H1 (cell line): ENCODE data around the gene ACBD5. TPM values are rescaled to one million over a fixed set of nuclear protein-coding genes. Genes with fewer than 3 reads are reported as not detected.

Source experiments
- CTCF ChIA-PET: fragments of 300-600 bp; sonication (Branson Sonifier 250); formaldehyde crosslinking; loops from one replicate; lab custom pipeline; 2021; ENCODE audit not compliant: partially characterized antibody; lab: Charles Lee
- POLR2A ChIA-PET: fragments of 300-600 bp; sonication (Branson Sonifier 250); formaldehyde crosslinking; loops from one replicate; lab custom pipeline; 2021; ENCODE audit warnings: inconsistent platforms; ENCODE audit not compliant: partially characterized antibody; lab: Charles Lee
- DNase-seq, 2 experiments: peaks; one replicate each; pipeline versions ENCODE4 v3.0.0 to v3.0.0-alpha.2; 2010 to 2022; ENCODE audit warnings: low spot score in 2 of 2, low read depth in 1 of 2, mixed read lengths in 1 of 2
- FAIRE-seq: peaks from 2 replicates; lab custom pipeline; 2011; peaks lifted over from hg19 to GRCh38; lab: Jason Lieb, UNC
- H2AFZ ChIP-seq: 2 replicates; pipeline ENCODE4 v1.8.1; 2012; ENCODE audit warnings: low read length, inconsistent platforms
- H2AK5ac ChIP-seq: 2 replicates; pipeline ENCODE4 v1.6.1; 2013; ENCODE audit warnings: low read depth, low read length
- H2BK120ac ChIP-seq: replicated peaks from 2 replicates; pipeline ENCODE3; 2013; ENCODE audit warnings: low read depth, low read length, inconsistent platforms
- H2BK12ac ChIP-seq: 2 replicates; pipeline ENCODE4 v1.6.1; 2013; ENCODE audit warnings: low read depth, low read length
- H2BK15ac ChIP-seq: 2 replicates; pipeline ENCODE4 v1.6.1; 2013; ENCODE audit warnings: low read length
- H2BK20ac ChIP-seq: 2 replicates; pipeline ENCODE4 v1.6.1; 2013; ENCODE audit warnings: low read length
- H2BK5ac ChIP-seq: 2 replicates; pipeline ENCODE4 v1.6.1; 2013; ENCODE audit warnings: low read depth, low read length
- H3K14ac ChIP-seq: 2 replicates; pipeline ENCODE4 v1.6.1; 2013; ENCODE audit warnings: inconsistent platforms; ENCODE audit not compliant: insufficient read length
- H3K18ac ChIP-seq: 2 replicates; pipeline ENCODE4 v1.6.1; 2013; ENCODE audit warnings: low read length; ENCODE audit errors: extremely low read depth
- H3K23ac ChIP-seq: 2 replicates; pipeline ENCODE4 v1.6.1; 2013; ENCODE audit warnings: inconsistent platforms; ENCODE audit not compliant: insufficient read length
- H3K23me2 ChIP-seq: 2 replicates; pipeline ENCODE4 v1.6.1; 2013; ENCODE audit warnings: low read depth, low read length
- H3K27ac ChIP-seq: 2 replicates; pipeline ENCODE4 v1.6.1; 2011; ENCODE audit warnings: low read depth, low read length, inconsistent platforms
- H3K27me3 ChIP-seq, 4 experiments: replicated peaks in 1 of 4; 1 replicate in 1 of 4; 2 replicates in 3 of 4; pipeline versions ENCODE4 v1.6.1 to v1.8.1; 2011 to 2013; ENCODE audit warnings: low read length in 3 of 4, mild to moderate bottlenecking in 3 of 4, inconsistent platforms in 2 of 4, mixed read lengths in 2 of 4, moderate library complexity in 1 of 4; ENCODE audit not compliant: control insufficient read depth in 3 of 4, insufficient read depth in 3 of 4; ENCODE audit errors: extremely low read depth in 1 of 4
- H3K36me3 ChIP-seq, 4 experiments: 2 replicates each; pipeline versions ENCODE4 v1.6.1 to v1.8.1; 2011 to 2013; ENCODE audit warnings: mild to moderate bottlenecking in 4 of 4, low read length in 3 of 4, moderate library complexity in 2 of 4, control low read depth in 1 of 4, inconsistent platforms in 1 of 4; ENCODE audit not compliant: insufficient read depth in 4 of 4, control insufficient read depth in 2 of 4
- H3K4ac ChIP-seq: replicated peaks from 2 replicates; pipeline ENCODE3; 2013; ENCODE audit warnings: low read length, low read depth, mixed read lengths, inconsistent platforms; ENCODE audit not compliant: insufficient read length
- H3K4me1 ChIP-seq, 4 experiments: replicated peaks in 1 of 4; 1 replicate in 1 of 4; 2 replicates in 3 of 4; pipeline versions ENCODE4 v1.6.1 to v1.8.1; 2011 to 2013; ENCODE audit warnings: low read length in 3 of 4, inconsistent platforms in 2 of 4, mixed read lengths in 1 of 4; ENCODE audit not compliant: insufficient read depth in 4 of 4, control insufficient read depth in 3 of 4
- H3K4me2 ChIP-seq, 2 experiments: 2 replicates each; pipeline versions ENCODE4 v1.6.1 to v1.8.1; 2011 to 2013; ENCODE audit warnings: low read depth in 2 of 2, low read length in 2 of 2, control low read depth in 1 of 2, inconsistent platforms in 1 of 2, mild to moderate bottlenecking in 1 of 2; ENCODE audit not compliant: insufficient read depth in 1 of 2
- H3K4me3 ChIP-seq, 4 experiments: fragments of 200-600, 300-600 bp in 1 of 4; sonication (generic), shearing (Covaris generic), sonication (Bioruptor Twin) in 1 of 4; 2 replicates each; pipeline versions ENCODE4 v1.5.1 to v1.8.1; 2011 to 2016; ENCODE audit warnings: low read length in 4 of 4, low read depth in 3 of 4, control low read depth in 2 of 4, inconsistent platforms in 2 of 4, mild to moderate bottlenecking in 2 of 4, mixed read lengths in 1 of 4, moderate library complexity in 1 of 4; ENCODE audit not compliant: insufficient read depth in 2 of 4; ENCODE audit errors: extremely low read depth in 1 of 4
- H3K56ac ChIP-seq: replicated peaks from 2 replicates; pipeline ENCODE3; 2013; ENCODE audit warnings: low read depth, mild to moderate bottlenecking, mixed read lengths, low read length, inconsistent platforms; ENCODE audit not compliant: insufficient read length
- H3K79me1 ChIP-seq: 2 replicates; pipeline ENCODE4 v1.6.1; 2013; ENCODE audit warnings: low read depth, low read length, control low read depth
- H3K79me2 ChIP-seq, 2 experiments: 2 replicates each; pipeline versions ENCODE4 v1.6.1 to v1.8.1; 2012 to 2013; ENCODE audit warnings: low read length in 2 of 2, mild to moderate bottlenecking in 2 of 2, inconsistent platforms in 1 of 2; ENCODE audit not compliant: insufficient read depth in 2 of 2, control insufficient read depth in 1 of 2
- H3K9ac ChIP-seq, 4 experiments: replicated peaks in 1 of 4; 1 replicate in 1 of 4; 2 replicates in 3 of 4; pipeline versions ENCODE4 v1.6.1 to v1.8.1; 2011 to 2013; ENCODE audit warnings: low read depth in 3 of 4, low read length in 3 of 4, control low read depth in 2 of 4, mild to moderate bottlenecking in 2 of 4, moderate library complexity in 2 of 4, inconsistent platforms in 1 of 4; ENCODE audit errors: extremely low read depth in 1 of 4
- H3K9me3 ChIP-seq, 2 experiments: 2 replicates each; pipeline versions ENCODE4 v1.6.1 to v1.8.1; 2012 to 2013; ENCODE audit warnings: mild to moderate bottlenecking in 2 of 2, moderate library complexity in 2 of 2, control low read depth in 1 of 2, inconsistent platforms in 1 of 2, low read depth in 1 of 2, low read length in 1 of 2, mixed read lengths in 1 of 2; ENCODE audit not compliant: insufficient read depth in 2 of 2
- H4K20me1 ChIP-seq, 2 experiments: replicated peaks in 1 of 2; 2 replicates each; pipeline versions ENCODE3 to v1.8.1; 2011 to 2013; ENCODE audit warnings: inconsistent platforms in 2 of 2, low read length in 2 of 2, mild to moderate bottlenecking in 1 of 2; ENCODE audit not compliant: insufficient read depth in 2 of 2, control insufficient read depth in 1 of 2
- H4K5ac ChIP-seq: 2 replicates; pipeline ENCODE4 v1.6.1; 2013; ENCODE audit warnings: low read length, low read depth, mixed read lengths, inconsistent platforms; ENCODE audit not compliant: insufficient read length
- H4K8ac ChIP-seq: 2 replicates; pipeline ENCODE4 v1.8.0; 2013; ENCODE audit warnings: mild to moderate bottlenecking, moderate library complexity, low read length, inconsistent platforms; ENCODE audit not compliant: insufficient read depth; ENCODE audit errors: extremely low read depth
- H4K91ac ChIP-seq: replicated peaks from 2 replicates; pipeline ENCODE3; 2013; ENCODE audit warnings: low read length, mixed read lengths, inconsistent platforms; ENCODE audit not compliant: insufficient read length
- BRCA1 ChIP-seq: IDR thresholded peaks from 2 replicates; pipeline ENCODE4 v1.6.1; 2012; ENCODE audit warnings: low read depth, low read length, improper control_type of control experiment
- CBX5 ChIP-seq: fragments of 300-800, 300-1000 bp; sonication (generic); IDR thresholded peaks from 2 replicates; pipeline ENCODE4 v1.7.1; 2016; ENCODE audit warnings: antibody characterized with exemption, low read length, low read depth
- CHD1 ChIP-seq: IDR thresholded peaks from 2 replicates; pipeline ENCODE4 v1.6.1; 2012; ENCODE audit warnings: low read depth, low read length, improper control_type of control experiment
- GABPA ChIP-seq: IDR thresholded peaks from 2 replicates; pipeline ENCODE4 v1.6.1; 2011; ENCODE audit warnings: mild to moderate bottlenecking, low read length, moderate library complexity, borderline replicate concordance; ENCODE audit not compliant: insufficient read depth
- KDM4A ChIP-seq: IDR thresholded peaks from one replicate; pipeline ENCODE4 v1.7.1; 2012; ENCODE audit warnings: low read depth, mild to moderate bottlenecking, moderate library complexity, low read length, inconsistent platforms; ENCODE audit not compliant: severe bottlenecking
- MAFK ChIP-seq: IDR thresholded peaks from 2 replicates; pipeline ENCODE4 v1.6.1; 2012; ENCODE audit warnings: low read depth, mild to moderate bottlenecking, improper control_type of control experiment, low read length
- POLR2AphosphoS5 ChIP-seq: IDR thresholded peaks from 2 replicates; pipeline ENCODE4 v1.6.1; 2011; ENCODE audit warnings: low read depth, low read length
- RFX5 ChIP-seq: IDR thresholded peaks from 2 replicates; pipeline ENCODE4 v1.6.1; 2011; ENCODE audit warnings: low read depth, low read length, improper control_type of control experiment, borderline replicate concordance
- SP2 ChIP-seq: IDR thresholded peaks from 2 replicates; pipeline ENCODE4 v1.6.1; 2012; ENCODE audit warnings: mild to moderate bottlenecking, low read length, inconsistent platforms
- SRF ChIP-seq: IDR thresholded peaks from 2 replicates; pipeline ENCODE4 v1.6.1; 2011; ENCODE audit warnings: mild to moderate bottlenecking, low read depth, low read length, moderate library complexity
- TAF1 ChIP-seq: IDR thresholded peaks from 2 replicates; pipeline ENCODE4 v1.6.1; 2011; ENCODE audit warnings: mild to moderate bottlenecking, low read depth, low read length
- TBP ChIP-seq: IDR thresholded peaks from 2 replicates; pipeline ENCODE4 v1.6.1; 2011; ENCODE audit warnings: low read depth, low read length, improper control_type of control experiment
- ZNF274 ChIP-seq: IDR thresholded peaks from 2 replicates; pipeline ENCODE4 v1.7.0; 2012; ENCODE audit warnings: low read length, borderline replicate concordance; ENCODE audit errors: extremely low read depth
- WGBS, 2 experiments: shearing (Covaris generic) in 1 of 2; methylation state at CpG; one replicate each; pipeline versions ENCODE4 v1.1.6 to v1.1.7; 2013 to 2015; ENCODE audit warnings: low lambda C conversion rate in 2 of 2, mixed read lengths in 2 of 2, inconsistent platforms in 1 of 2, low coverage in 1 of 2, missing lambda C conversion rate in 1 of 2; ENCODE audit not compliant: insufficient replicate concordance in 2 of 2, insufficient coverage in 1 of 2, insufficient read length in 1 of 2; ENCODE audit errors: extremely low coverage in 1 of 2, missing lambda C conversion rate in 1 of 2; 5-methylcytosine and 5-hydroxymethylcytosine counted together
- polyA plus RNA-seq, 7 experiments: library from polyadenylated mRNA; depleted of rRNA in 3 of 7; stranded (reverse) in 5 of 7; unstranded in 2 of 7; fragments of >200 nt in 5 of 7; fragments of 200-250 nt in 2 of 7; gene quantifications; 1 replicate in 5 of 7; 2 replicates in 1 of 7; 4 replicates in 1 of 7; pipeline versions ENCODE4 v1.2.1 to v1.2.3, GENCODE V29; 2011 to 2013; ENCODE audit warnings: missing spikeins in 2 of 7, mixed read lengths in 2 of 7
- total RNA-seq: library from RNA; stranded (reverse); fragmentation: NEBNext Ultra II Directional; extraction: Animal tissue kit (Norgen Biotek cat#: 25700); gene quantifications from 2 replicates; pipeline ENCODE4 v1.2.1, GENCODE V29; 2021
- TF ChIP-seq, protein P1 (sequence below): IDR thresholded peaks from 2 replicates; pipeline ENCODE4 v1.6.1; 2012; ENCODE audit warnings: low read length, inconsistent platforms

The ACBD5 gene
- total and polyA plus RNA-seq, 2 of the 8 experiments (the other 6 are each of a cell fraction or from before 2014, with no cell fraction given): 4.6 to 15.9 TPM

DNA sequence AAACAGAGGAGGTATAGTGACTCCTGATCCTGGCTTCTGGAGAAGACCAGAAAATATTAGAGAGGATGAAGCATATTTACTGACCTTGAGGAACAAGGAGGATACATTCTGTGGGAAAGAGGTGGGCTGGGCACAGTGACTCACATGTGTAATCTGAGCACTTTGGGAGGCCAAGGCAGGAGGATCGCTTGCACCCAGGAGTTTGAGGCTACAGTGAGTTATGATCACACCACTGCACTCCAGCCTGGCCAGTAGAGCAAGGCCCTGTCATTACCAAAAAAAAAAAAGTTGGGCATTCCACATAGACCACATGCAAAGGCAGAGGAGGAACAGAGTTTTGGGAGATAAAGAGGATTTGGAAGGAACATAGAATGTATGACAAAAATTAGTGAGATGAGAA, 4.4 kb upstream of the ACBD5 start:
- DNase-seq (no peak), FAIRE-seq (no peak)
- no peak overlapping the region for H3K4me2 ChIP-seq
- POLR2A ChIA-PET: no interaction called here
- no peak overlapping the region for H3K9ac ChIP-seq
- no peak overlapping the region for H3K56ac ChIP-seq
- H3K23ac ChIP-seq: no peak overlapping the region
- H3K36me3 ChIP-seq: no peaks in the 10 kb centered on the region
- H4K20me1 ChIP-seq: no peaks in the 10 kb centered on the region
- H3K4me1 ChIP-seq: peaks cover 0 to 8% (median 2%) of the 10 kb centered on the region in 4 experiments; a peak in 5 of 7 replicates
- H3K27me3 ChIP-seq: no peaks in the 10 kb centered on the region
- peaks cover 16% of the 10 kb centered on the region; the same call in 1 of the 2 replicates for H3K23me2 ChIP-seq
- no peak overlapping the region for H3K18ac ChIP-seq
- H4K91ac ChIP-seq: no peak overlapping the region
- H3K4me3 ChIP-seq: no peak overlapping the region
- no peak overlapping the region for H2BK20ac ChIP-seq
- H2BK120ac ChIP-seq: no peak overlapping the region
- no peak overlapping the region for H2AK5ac ChIP-seq
- H2AFZ ChIP-seq: no peak overlapping the region
- no peaks in the 10 kb centered on the region for H3K79me2 ChIP-seq
- 91% methylated on average over 1 of the region's 1 CpG; no CpG with 5 or more reads in 1 of the 2 experiments for WGBS, 2 experiments
- H3K27ac ChIP-seq: no peak overlapping the region
- H3K4ac ChIP-seq: no peak overlapping the region
- no peak overlapping the region for H2BK5ac ChIP-seq
- H2BK15ac ChIP-seq: no peak overlapping the region
- no peaks in the 10 kb centered on the region for H3K79me1 ChIP-seq
- no peak overlapping the region for H2BK12ac ChIP-seq
- no peak overlapping the region for H4K8ac ChIP-seq
- H3K9me3 ChIP-seq: no peaks in the 10 kb centered on the region
- no peak overlapping the region for H4K5ac ChIP-seq
- CTCF ChIA-PET: no interaction called here
- no peak overlapping the region for H3K14ac ChIP-seq
- no peak for TF ChIP-seq KDM4A
- no peak for TF ChIP-seq SRF
- TF ChIP-seq RFX5: no peak
- TF ChIP-seq GABPA: no peak
- TF ChIP-seq ZNF274: no peak
- TF ChIP-seq, protein P1, sequence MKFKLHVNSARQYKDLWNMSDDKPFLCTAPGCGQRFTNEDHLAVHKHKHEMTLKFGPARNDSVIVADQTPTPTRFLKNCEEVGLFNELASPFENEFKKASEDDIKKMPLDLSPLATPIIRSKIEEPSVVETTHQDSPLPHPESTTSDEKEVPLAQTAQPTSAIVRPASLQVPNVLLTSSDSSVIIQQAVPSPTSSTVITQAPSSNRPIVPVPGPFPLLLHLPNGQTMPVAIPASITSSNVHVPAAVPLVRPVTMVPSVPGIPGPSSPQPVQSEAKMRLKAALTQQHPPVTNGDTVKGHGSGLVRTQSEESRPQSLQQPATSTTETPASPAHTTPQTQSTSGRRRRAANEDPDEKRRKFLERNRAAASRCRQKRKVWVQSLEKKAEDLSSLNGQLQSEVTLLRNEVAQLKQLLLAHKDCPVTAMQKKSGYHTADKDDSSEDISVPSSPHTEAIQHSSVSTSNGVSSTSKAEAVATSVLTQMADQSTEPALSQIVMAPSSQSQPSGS: no peak
- no peak for TF ChIP-seq CHD1
- TF ChIP-seq SP2: no peak
- no peak for TF ChIP-seq POLR2AphosphoS5
- TF ChIP-seq TAF1: no peak
- no peak for TF ChIP-seq CBX5
- TF ChIP-seq MAFK: no peak
- TF ChIP-seq BRCA1: no peak
- no peak for TF ChIP-seq TBP
